Cardiac muscle cell (in vitro differentiated cells and primary cell): ENCODE results near the gene EEA1. TPM values are rescaled to one million over a fixed set of nuclear protein-coding genes. Genes with fewer than 3 reads are reported as not detected.
"Not testable (repeated sequence)": the region's sequence is repeated elsewhere in the genome, so short reads cannot be mapped to it uniquely, and the experiment has no call there.

Experiments used
- DNase-seq, 2 donors: peaks; one replicate each; pipeline versions ENCODE4 v3.0.0 to v3.0.0-alpha.2; 2010 to 2017; ENCODE audit warnings: low read depth in 1 of 2, low spot score in 1 of 2
- H3K27ac ChIP-seq: fragments of 200-600 bp; sonication (generic); 2 replicates; pipeline ENCODE4 v1.5.1; 2016
- H3K27me3 ChIP-seq: fragments of 200-600 bp; sonication (generic); 2 replicates; pipeline ENCODE4 v1.6.0; 2016; ENCODE audit warnings: control low read depth
- H3K36me3 ChIP-seq: fragments of 200-600 bp; sonication (generic); 2 replicates; pipeline ENCODE4 v1.5.1; 2016; ENCODE audit warnings: control low read depth
- H3K4me1 ChIP-seq: fragments of 200-600 bp; sonication (generic); 2 replicates; pipeline ENCODE4 v1.8.1; 2017; ENCODE audit warnings: low read depth, mild to moderate bottlenecking, mixed run types
- H3K4me3 ChIP-seq: fragments of 200-600 bp; sonication (generic); 2 replicates; pipeline ENCODE4 v1.5.1; 2016; ENCODE audit warnings: mild to moderate bottlenecking
- H3K9me3 ChIP-seq: fragments of 200-600 bp; sonication (generic); 2 replicates; pipeline ENCODE4 v1.5.1; 2017; ENCODE audit warnings: low read depth, mild to moderate bottlenecking, control low read depth
- CTCF ChIP-seq: IDR thresholded peaks from 2 replicates; pipeline ENCODE4 v1.5.1; 2012; ENCODE audit warnings: low read depth, mild to moderate bottlenecking, low read length
- polyA plus RNA-seq: library from polyadenylated mRNA; unstranded; fragments of >200 nt; fragmentation: Nextera tagmentation; extraction: Ambion mirVana; gene quantifications from 2 replicates; pipeline ENCODE4 v1.2.1, GENCODE V29; 2016
- total RNA-seq: library from RNA; depleted of rRNA; stranded (reverse); fragments of >200 nt; gene quantifications from 2 replicates; pipeline ENCODE4 v1.2.3, GENCODE V29; 2016

EEA1 gene
- total and polyA plus RNA-seq, 2 experiments from 2014 or later: 9.8 to 32.9 TPM

- DNase-seq: no peak
- peaks cover 19% of the 10 kb centered on the region for H3K36me3 ChIP-seq
These were observed 114.5 kb downstream of the EEA1 start for GRCh38 chr12:92814584-92814983.

GRCh38 chr12:92810370-92810769, 118.7 kb downstream of the EEA1 start:
- Histone ChIP-seq H3K4me1 (no peaks in the 10 kb centered on the region), H3K9me3 (no peaks in the 10 kb centered on the region), H3K27ac (no peak overlapping the region), H3K27me3 (no peaks in the 10 kb centered on the region), H3K4me3 (no peak overlapping the region), H3K36me3 (peaks cover 9% of the 10 kb centered on the region)
- no peak for TF ChIP-seq CTCF
- no peak for DNase-seq

More at GRCh38 chr12:92814584-92814983, 114.5 kb downstream of the EEA1 start:
- H3K27me3 ChIP-seq: no peaks in the 10 kb centered on the region
- H3K4me3 ChIP-seq: no peak overlapping the region
- no peaks in the 10 kb centered on the region for H3K9me3 ChIP-seq
- no peak for TF ChIP-seq CTCF
- H3K27ac ChIP-seq: no peak overlapping the region
- H3K4me1 ChIP-seq: no peaks in the 10 kb centered on the region

GRCh38 chr12:92803903-92804302, 125.2 kb downstream of the EEA1 start:
- no peaks in the 10 kb centered on the region for H3K4me1 ChIP-seq
- DNase-seq: no peak
- H3K36me3 ChIP-seq: peaks cover 19% of the 10 kb centered on the region
- H3K4me3 ChIP-seq: no peak overlapping the region
- no peaks in the 10 kb centered on the region for H3K9me3 ChIP-seq
- H3K27me3 ChIP-seq: no peaks in the 10 kb centered on the region
- TF ChIP-seq CTCF: no peak
- no peak overlapping the region for H3K27ac ChIP-seq

GRCh38 chr12:92802906-92803305, 126.2 kb downstream of the EEA1 start:
- Histone ChIP-seq H3K9me3 (no peaks in the 10 kb centered on the region), H3K36me3 (peaks cover 24% of the 10 kb centered on the region)
- no peak for TF ChIP-seq CTCF

GRCh38 chr12:92796650-92797049, 132.4 kb downstream of the EEA1 start:
- H3K36me3 ChIP-seq: peaks cover 30% of the 10 kb centered on the region
- no peak overlapping the region for H3K4me3 ChIP-seq
- DNase-seq: no peak
- no peak overlapping the region for H3K27ac ChIP-seq
- no peaks in the 10 kb centered on the region for H3K4me1 ChIP-seq
- no peaks in the 10 kb centered on the region for H3K27me3 ChIP-seq
- no peaks in the 10 kb centered on the region for H3K9me3 ChIP-seq
- no peak for TF ChIP-seq CTCF

More at GRCh38 chr12:92802906-92803305, 126.2 kb downstream of the EEA1 start:
- no peak for DNase-seq
- Histone ChIP-seq H3K27me3 (no peaks in the 10 kb centered on the region), H3K4me1 (no peaks in the 10 kb centered on the region), H3K27ac (no peak overlapping the region), H3K4me3 (no peak overlapping the region)

- Histone ChIP-seq H3K9me3 (no peaks in the 10 kb centered on the region), H3K36me3 (peaks cover 21% of the 10 kb centered on the region), H3K27ac (no peak overlapping the region), H3K4me3 (no peak overlapping the region), H3K4me1 (no peaks in the 10 kb centered on the region), H3K27me3 (no peaks in the 10 kb centered on the region)
- no peak for TF ChIP-seq CTCF
- DNase-seq: no peak
These were observed 134.3 kb downstream of the EEA1 start for GRCh38 chr12:92794814-92795213.

- not testable (repeated sequence) for H3K4me3 ChIP-seq, H3K4me1 ChIP-seq, H3K27me3 ChIP-seq, H3K9me3 ChIP-seq, DNase-seq, H3K27ac ChIP-seq
- peaks cover 21% of the 10 kb centered on the region for H3K36me3 ChIP-seq
These were observed 134.7 kb downstream of the EEA1 start for GRCh38 chr12:92794356-92794755.
